HepG2 (cell line): ENCODE measurements around the gene RHEBL1.
A peak's percentile ranks its signal among the peaks of the same experiment; 100 is the strongest.

Experiments used
- TAF1 ChIP-seq: sonication (generic); formaldehyde crosslinking; IDR thresholded peaks from 2 replicates; pipeline ENCODE4 v1.4.0; 2020; ENCODE audit warnings: missing genetic modification reagents
- ZNF879 ChIP-seq: sonication (generic); formaldehyde crosslinking; IDR thresholded peaks from 2 replicates; pipeline ENCODE4 v1.8.1; 2023; ENCODE audit warnings: missing genetic modification reagents
- TF ChIP-seq, protein P1 (sequence below): sonication (generic); formaldehyde crosslinking; IDR thresholded peaks from 2 replicates; pipeline ENCODE4 v1.4.0; 2020; ENCODE audit warnings: missing genetic modification reagents
- TF ChIP-seq, protein P2 (sequence below): sonication (generic); formaldehyde crosslinking; IDR thresholded peaks from 2 replicates; pipeline ENCODE4 v1.8.0; 2022; ENCODE audit warnings: missing genetic modification reagents, mild to moderate bottlenecking, moderate library complexity, borderline replicate concordance

DNA sequence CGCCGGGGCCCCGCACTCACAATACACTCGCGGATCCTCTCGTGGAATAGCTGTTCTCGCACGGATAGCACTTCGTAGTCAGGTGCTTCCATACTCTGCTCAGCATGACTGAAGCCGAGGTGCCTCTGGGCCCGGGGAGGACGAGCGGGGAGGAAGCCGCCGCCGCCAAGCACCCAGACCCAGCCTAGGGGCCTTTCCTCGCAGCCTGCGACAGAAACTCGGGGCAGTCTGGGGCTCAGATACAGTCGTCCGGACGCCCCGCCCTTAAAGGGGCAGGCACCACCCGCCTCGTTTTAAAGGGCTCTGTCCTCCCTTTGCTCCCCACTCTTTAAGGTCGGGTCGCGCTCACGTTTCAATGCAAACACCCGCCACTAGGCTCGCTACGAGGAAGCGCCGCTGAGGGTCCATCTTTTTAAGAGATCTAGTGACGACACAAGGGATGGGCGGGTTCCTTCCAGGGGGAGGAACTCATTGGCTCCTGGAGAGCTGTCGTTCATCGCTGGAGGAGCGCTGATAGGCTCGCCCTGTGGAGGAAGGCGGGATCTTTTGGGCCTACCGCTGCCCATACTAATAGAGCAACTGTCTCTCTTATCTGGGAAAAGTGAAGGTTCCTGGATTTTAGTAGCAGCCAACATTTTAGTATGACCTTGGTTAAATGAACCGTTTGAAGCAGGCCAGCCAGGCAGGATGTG, 40.8 kb upstream of the RHEBL1 start, which contains the start of gene LMBR1L:
- TF ChIP-seq, protein P1, sequence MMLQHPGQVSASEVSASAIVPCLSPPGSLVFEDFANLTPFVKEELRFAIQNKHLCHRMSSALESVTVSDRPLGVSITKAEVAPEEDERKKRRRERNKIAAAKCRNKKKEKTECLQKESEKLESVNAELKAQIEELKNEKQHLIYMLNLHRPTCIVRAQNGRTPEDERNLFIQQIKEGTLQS (CRISPR knock-in tag), result no peak
- TF ChIP-seq ZNF879 (CRISPR knock-in tag) (no peak), TAF1 (CRISPR knock-in tag) (peak; percentile 74; the same call in 1 of the 2 replicates)
- TF ChIP-seq, protein P2, sequence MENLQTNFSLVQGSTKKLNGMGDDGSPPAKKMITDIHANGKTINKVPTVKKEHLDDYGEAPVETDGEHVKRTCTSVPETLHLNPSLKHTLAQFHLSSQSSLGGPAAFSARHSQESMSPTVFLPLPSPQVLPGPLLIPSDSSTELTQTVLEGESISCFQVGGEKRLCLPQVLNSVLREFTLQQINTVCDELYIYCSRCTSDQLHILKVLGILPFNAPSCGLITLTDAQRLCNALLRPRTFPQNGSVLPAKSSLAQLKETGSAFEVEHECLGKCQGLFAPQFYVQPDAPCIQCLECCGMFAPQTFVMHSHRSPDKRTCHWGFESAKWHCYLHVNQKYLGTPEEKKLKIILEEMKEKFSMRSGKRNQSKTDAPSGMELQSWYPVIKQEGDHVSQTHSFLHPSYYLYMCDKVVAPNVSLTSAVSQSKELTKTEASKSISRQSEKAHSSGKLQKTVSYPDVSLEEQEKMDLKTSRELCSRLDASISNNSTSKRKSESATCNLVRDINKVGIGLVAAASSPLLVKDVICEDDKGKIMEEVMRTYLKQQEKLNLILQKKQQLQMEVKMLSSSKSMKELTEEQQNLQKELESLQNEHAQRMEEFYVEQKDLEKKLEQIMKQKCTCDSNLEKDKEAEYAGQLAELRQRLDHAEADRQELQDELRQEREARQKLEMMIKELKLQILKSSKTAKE (CRISPR knock-in tag), result no peak
